WTC11 (cell line): ENCODE results near the gene PCNX3.

Experiments used
- ATF3 ChIP-seq: sonication (generic); formaldehyde crosslinking; conservative IDR thresholded peaks from 2 replicates; pipeline ENCODE4 v1.8.1; 2022; ENCODE audit warnings: mild to moderate bottlenecking, missing genetic modification reagents
- CREB1 ChIP-seq: sonication (generic); formaldehyde crosslinking; IDR thresholded peaks from 2 replicates; pipeline ENCODE4 v1.8.0; 2023; ENCODE audit warnings: mild to moderate bottlenecking, missing genetic modification reagents
- CTCF ChIP-seq: fragments of 200-600 bp; IDR thresholded peaks from 2 replicates; pipeline ENCODE4 v1.8.0; 2022; ENCODE audit warnings: antibody characterized with exemption
- E2F5 ChIP-seq: sonication (generic); formaldehyde crosslinking; IDR thresholded peaks from 2 replicates; pipeline ENCODE4 v1.8.1; 2022; ENCODE audit warnings: mild to moderate bottlenecking, moderate library complexity, missing genetic modification reagents
- FOXK1 ChIP-seq: sonication (generic); formaldehyde crosslinking; IDR thresholded peaks from 2 replicates; pipeline ENCODE4 v1.8.0; 2022; ENCODE audit warnings: mild to moderate bottlenecking, moderate library complexity, missing genetic modification reagents
- MAX ChIP-seq: sonication (generic); formaldehyde crosslinking; IDR thresholded peaks from 2 replicates; pipeline ENCODE4 v1.8.0; 2022; ENCODE audit warnings: mild to moderate bottlenecking, missing genetic modification reagents
- MYBL2 ChIP-seq: sonication (generic); formaldehyde crosslinking; IDR thresholded peaks from 2 replicates; pipeline ENCODE4 v1.8.1; 2023; ENCODE audit warnings: mild to moderate bottlenecking, moderate library complexity, missing genetic modification reagents
- NFYB ChIP-seq: sonication (generic); formaldehyde crosslinking; conservative IDR thresholded peaks from 2 replicates; pipeline ENCODE4 v1.8.0; 2022; ENCODE audit warnings: low read depth, missing genetic modification reagents
- PRRX2 ChIP-seq: fragments of 250-450 bp; sonication (Bioruptor Pico); IDR thresholded peaks from 2 replicates; pipeline ENCODE4 v1.8.0; 2021; ENCODE audit warnings: mild to moderate bottlenecking
- SMAD3 ChIP-seq: sonication (generic); formaldehyde crosslinking; IDR thresholded peaks from 2 replicates; pipeline ENCODE4 v1.8.0; 2022; ENCODE audit warnings: missing genetic modification reagents, mild to moderate bottlenecking, borderline replicate concordance
- SP1 ChIP-seq: sonication (generic); formaldehyde crosslinking; conservative IDR thresholded peaks from 2 replicates; pipeline ENCODE4 v1.8.1; 2022; ENCODE audit warnings: missing genetic modification reagents
- ZBTB43 ChIP-seq: sonication (generic); formaldehyde crosslinking; IDR thresholded peaks from 2 replicates; pipeline ENCODE4 v1.8.1; 2023; ENCODE audit warnings: mild to moderate bottlenecking, missing genetic modification reagents
- ZNF281 ChIP-seq: sonication (generic); formaldehyde crosslinking; IDR thresholded peaks from 2 replicates; pipeline ENCODE4 v1.8.0; 2023; ENCODE audit warnings: mild to moderate bottlenecking, missing genetic modification reagents
- ZNF416 ChIP-seq: fragments of 250-450 bp; sonication (Bioruptor Pico); IDR thresholded peaks from 2 replicates; pipeline ENCODE4 v1.9.0; 2021; ENCODE audit warnings: mild to moderate bottlenecking, inconsistent platforms

- TF ChIP-seq ZNF281 (no peak), CTCF (no peak), ATF3 (CRISPR knock-in tag) (no peak), ZNF416 (no peak), PRRX2 (CRISPR knock-in tag) (no peak), ZBTB43 (CRISPR knock-in tag) (no peak), MAX (no peak), MYBL2 (CRISPR knock-in tag) (no peak), CREB1 (CRISPR knock-in tag) (no peak), SMAD3 (no peak), E2F5 (CRISPR knock-in tag) (no peak), FOXK1 (CRISPR knock-in tag) (no peak), NFYB (CRISPR knock-in tag) (no peak), SP1 (CRISPR knock-in tag) (no peak)
Measured at GRCh38 chr11:65617136-65617850, 1.7 kb downstream of the PCNX3 start.
